GM12891 (cell line): ENCODE data around the gene TRIM7.

Experiments
- POLR2A ChIP-seq: IDR thresholded peaks from 2 replicates; pipeline ENCODE4 v1.6.1; 2011; ENCODE audit warnings: low read depth, low read length, control low read depth
- POLR2AphosphoS5 ChIP-seq: IDR thresholded peaks from 2 replicates; pipeline ENCODE4 v1.6.1; 2011; ENCODE audit warnings: low read depth, low read length, control low read depth

DNA sequence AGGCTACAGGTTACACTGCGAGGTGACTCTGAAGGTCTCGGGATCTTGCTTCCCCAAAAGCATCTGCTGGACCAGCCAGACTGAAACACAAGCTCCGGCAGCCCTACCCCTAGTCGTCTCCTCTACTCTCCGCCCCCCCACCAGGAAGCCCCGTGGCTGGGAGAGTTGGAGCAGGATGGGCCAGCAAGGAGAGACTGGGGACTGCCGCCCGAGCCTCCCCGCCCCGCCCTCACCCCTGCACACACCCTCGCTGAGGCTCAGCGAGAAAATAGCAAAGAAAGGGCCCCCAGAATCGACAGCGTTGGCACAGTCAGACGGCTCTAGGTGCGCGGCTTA, 1.3 kb downstream of the TRIM7 start:
- TF ChIP-seq POLR2AphosphoS5 (no peak), POLR2A (no peak)
